Lower leg skin (tissue), 3 donors: ENCODE data around the gene IKBKE.

Experiments
- CTCF ChIP-seq, 3 donors: fragments of 450-650 bp; IDR thresholded peaks; one replicate each; pipeline ENCODE4 v1.5.1; 2016; ENCODE audit warnings: antibody characterized with exemption in 3 of 3, mild to moderate bottlenecking in 3 of 3, moderate library complexity in 2 of 3
- POLR2A ChIP-seq, 2 donors: fragments of 450-650 bp; IDR thresholded peaks; one replicate each; pipeline ENCODE4 v1.6.1; 2016 to 2017; ENCODE audit warnings: antibody characterized with exemption in 2 of 2, mild to moderate bottlenecking in 1 of 2, moderate library complexity in 1 of 2

- TF ChIP-seq CTCF (IDR thresholded peaks at IDR 0.05) (no peak), POLR2A (IDR thresholded peaks at IDR 0.05) (no peak)
Observed at GRCh38 chr1:206471415-206471801, 1.1 kb downstream of the IKBKE start.
